ENCODE measurements around the gene CD47. TPM values are rescaled to one million over a fixed set of nuclear protein-coding genes. Genes with fewer than 3 reads are reported as not detected.

The CD47 gene
- total and polyA plus RNA-seq, 2 of the 4 experiments (the other 2 are of a cell fraction) = 45.9 to 52.0 TPM

DNA sequence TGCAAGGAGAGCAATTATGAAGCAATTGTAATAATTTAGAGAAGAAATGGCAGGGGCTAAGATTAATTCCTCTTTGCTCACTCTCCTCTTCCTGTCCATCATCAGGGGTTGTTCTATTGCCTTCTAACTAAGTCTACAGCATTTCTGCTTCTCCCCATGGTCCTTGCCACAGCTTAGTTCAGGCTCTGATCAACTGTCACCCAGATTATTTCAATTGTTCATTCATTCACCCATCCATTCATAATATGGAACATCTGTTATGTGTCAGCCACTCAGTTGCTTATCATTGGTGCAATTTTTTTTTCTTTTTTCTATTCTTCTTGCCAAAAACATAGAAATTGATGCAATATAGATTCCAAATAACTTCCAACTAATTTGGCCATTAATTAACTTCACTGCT is 93.2 kb downstream of the CD47 start:
- Histone ChIP-seq H4K20me1 (ENCODE audit: insufficient read depth, low read length) (no peaks in the 10 kb centered on the region), H3K18ac (ENCODE audit: low read depth, low read length) (no peak overlapping the region), H3K56ac (ENCODE audit: extremely low read depth, insufficient read depth, low read length) (no peak overlapping the region), H2AFZ (replicated peaks; ENCODE audit: low read length, poor library complexity) (no peak overlapping the region), H2BK5ac (ENCODE audit: low read depth, low read length, poor library complexity, severe bottlenecking) (no peak overlapping the region), H3K4me2 (ENCODE audit: low read depth, low read length) (no peak overlapping the region), H3K9me1 (ENCODE audit: insufficient read depth, low read length) (no peaks in the 10 kb centered on the region), H3K27me3 (ENCODE audit: control insufficient read depth, insufficient read depth, low read length) (peaks cover 14% of the 10 kb centered on the region), H3K9me3 (ENCODE audit: control insufficient read depth, insufficient read depth, low read length) (no peaks in the 10 kb centered on the region), H4K91ac (ENCODE audit: insufficient read depth, low read depth, low read length) (no peak overlapping the region), H4K5ac (ENCODE audit: low read depth, low read length) (no peak overlapping the region), H3K4me1 (ENCODE audit: control insufficient read depth, insufficient read depth, low read length) (0 out of 2 replicates have a peak, but pooled peaks cover 2% of the 10 kb centered on the region), H2BK20ac (ENCODE audit: low read depth, low read length) (no peak overlapping the region), H2AK9ac (replicated peaks; ENCODE audit: low read depth, low read length, poor library complexity) (no peak overlapping the region), H3K4ac (ENCODE audit: low read depth, low read length) (no peak overlapping the region), H3K4me3 (ENCODE audit: insufficient read depth, low read depth, low read length) (no peak overlapping the region), H2BK15ac (ENCODE audit: low read depth, low read length) (no peak overlapping the region), H3K36me3 (ENCODE audit: control insufficient read depth, insufficient read depth, low read length) (no peaks in the 10 kb centered on the region), H3K23ac (ENCODE audit: low read depth, low read length) (no peak overlapping the region), H4K8ac (ENCODE audit: low read depth in 2 of 2, low read length in 2 of 2) (no peak overlapping the region), H3K14ac (replicated peaks; ENCODE audit: low read depth, low read length) (no peak overlapping the region), H3K79me1 (ENCODE audit: low read depth in 1 of 2, low read length in 2 of 2) (no peaks in the 10 kb centered on the region), H2BK120ac (ENCODE audit: low read depth, low read length) (no peak overlapping the region), H3K9ac (ENCODE audit: low read depth, low read length) (no peak overlapping the region), H3K27ac (ENCODE audit: insufficient read depth, low read length) (no peak overlapping the region), H2AK5ac (ENCODE audit: low read depth, low read length) (no peak overlapping the region)
- no peak for DNase-seq
- intact Hi-C loops (cut with micrococcal nuclease) = no loop called here
- TF ChIP-seq, protein P1, sequence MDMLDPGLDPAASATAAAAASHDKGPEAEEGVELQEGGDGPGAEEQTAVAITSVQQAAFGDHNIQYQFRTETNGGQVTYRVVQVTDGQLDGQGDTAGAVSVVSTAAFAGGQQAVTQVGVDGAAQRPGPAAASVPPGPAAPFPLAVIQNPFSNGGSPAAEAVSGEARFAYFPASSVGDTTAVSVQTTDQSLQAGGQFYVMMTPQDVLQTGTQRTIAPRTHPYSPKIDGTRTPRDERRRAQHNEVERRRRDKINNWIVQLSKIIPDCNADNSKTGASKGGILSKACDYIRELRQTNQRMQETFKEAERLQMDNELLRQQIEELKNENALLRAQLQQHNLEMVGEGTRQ (IDR thresholded peaks at IDR 0.05; ENCODE audit: low read depth, low read length) = no peak
- TF ChIP-seq BHLHE40 (IDR thresholded peaks at IDR 0.05; ENCODE audit: low read depth, low read length) (no peak), RAD21 (IDR thresholded peaks at IDR 0.05; ENCODE audit: low read length) (no peak), RCOR1 (IDR thresholded peaks at IDR 0.05; ENCODE audit: insufficient replicate concordance, low read length) (no peak), RFX5 (IDR thresholded peaks at IDR 0.05; ENCODE audit: low read depth, low read length) (no peak), MAFK (IDR thresholded peaks at IDR 0.05; ENCODE audit: low read depth, low read length) (no peak), CHD1 (IDR thresholded peaks at IDR 0.05; ENCODE audit: low read depth, low read length) (no peak)
- no TSS peak for BruUV-seq (replicated peaks)
- no peak for ATAC-seq (ENCODE audit: low read depth)
- ChIA-PET POLR2A (ENCODE audit: unreplicated experiment) (no interaction called here), CTCF (no interaction called here)
- dilution Hi-C loops (cut with HindIII; ENCODE audit: low sequenced_read_pairs, unreplicated experiment) = no loop called here
- in situ Hi-C loops (cut with MboI; ENCODE audit: low sequenced_read_pairs) = no loop called here

All from IMR-90 (cell line).